Liver (tissue), 3 donors: Measurements from ENCODE around the gene CACNA1C.

Source experiments
- HNF4A ChIP-seq, 2 donors: conservative IDR thresholded peaks; 2 replicates each; pipeline ENCODE4 v1.6.1; 2016; ENCODE audit warnings: antibody characterized with exemption in 2 of 2, mild to moderate bottlenecking in 2 of 2
- TF ChIP-seq, protein P1 (sequence below): fragments of 150-350 bp; IDR thresholded peaks from 2 replicates; pipeline ENCODE4 v1.5.1; 2017; ENCODE audit warnings: improper control_type of control experiment, low read depth, low read length; ENCODE audit not compliant: missing input control
- donor health status: healthy.
- donor health status: healthy.

DNA sequence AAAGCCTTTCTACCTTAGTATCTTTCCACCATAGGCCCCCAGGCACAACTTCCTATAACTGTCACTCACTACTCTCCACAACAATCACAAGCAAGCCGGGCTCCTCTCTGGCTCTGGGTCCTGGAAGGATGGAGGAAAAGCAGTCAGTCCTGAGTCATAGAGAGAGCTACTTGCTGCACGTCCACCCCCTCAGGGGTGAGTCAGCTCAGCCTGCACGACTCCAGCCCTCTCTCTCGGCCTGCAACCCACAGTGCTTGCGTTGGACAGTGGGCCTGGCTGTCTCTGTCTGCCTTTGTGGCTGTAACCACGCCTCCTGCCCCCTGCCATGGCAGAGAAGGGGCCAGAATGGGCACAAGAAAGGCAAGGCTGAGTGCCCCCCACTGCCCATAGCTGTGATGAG, 587.9 kb downstream of the CACNA1C start:
- TF ChIP-seq, protein P1, sequence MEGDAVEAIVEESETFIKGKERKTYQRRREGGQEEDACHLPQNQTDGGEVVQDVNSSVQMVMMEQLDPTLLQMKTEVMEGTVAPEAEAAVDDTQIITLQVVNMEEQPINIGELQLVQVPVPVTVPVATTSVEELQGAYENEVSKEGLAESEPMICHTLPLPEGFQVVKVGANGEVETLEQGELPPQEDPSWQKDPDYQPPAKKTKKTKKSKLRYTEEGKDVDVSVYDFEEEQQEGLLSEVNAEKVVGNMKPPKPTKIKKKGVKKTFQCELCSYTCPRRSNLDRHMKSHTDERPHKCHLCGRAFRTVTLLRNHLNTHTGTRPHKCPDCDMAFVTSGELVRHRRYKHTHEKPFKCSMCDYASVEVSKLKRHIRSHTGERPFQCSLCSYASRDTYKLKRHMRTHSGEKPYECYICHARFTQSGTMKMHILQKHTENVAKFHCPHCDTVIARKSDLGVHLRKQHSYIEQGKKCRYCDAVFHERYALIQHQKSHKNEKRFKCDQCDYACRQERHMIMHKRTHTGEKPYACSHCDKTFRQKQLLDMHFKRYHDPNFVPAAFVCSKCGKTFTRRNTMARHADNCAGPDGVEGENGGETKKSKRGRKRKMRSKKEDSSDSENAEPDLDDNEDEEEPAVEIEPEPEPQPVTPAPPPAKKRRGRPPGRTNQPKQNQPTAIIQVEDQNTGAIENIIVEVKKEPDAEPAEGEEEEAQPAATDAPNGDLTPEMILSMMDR = no peak
- no peak for TF ChIP-seq HNF4A (conservative IDR thresholded peaks at IDR 0.05)
